HG03378 (cell line): ENCODE data around the gene ZNF76.

Source experiments
- ATAC-seq: cut with Tn5 transposase; IDR thresholded peaks from one replicate; pipeline ENCODE4 v1.9.1; 2021; ENCODE audit warnings: mild to moderate bottlenecking, moderate library complexity; ENCODE audit not compliant: unreplicated experiment

ZNF76 gene

GRCh38 chr6:35259194-35259947 is at the start of gene ZNF76:
TSS of gene ZNF76 (plus strand) at chr6:35259735. CDS start at chr6:35281152, 21,417 bp downstream.
- ATAC-seq = peak; percentile 59

DNA sequence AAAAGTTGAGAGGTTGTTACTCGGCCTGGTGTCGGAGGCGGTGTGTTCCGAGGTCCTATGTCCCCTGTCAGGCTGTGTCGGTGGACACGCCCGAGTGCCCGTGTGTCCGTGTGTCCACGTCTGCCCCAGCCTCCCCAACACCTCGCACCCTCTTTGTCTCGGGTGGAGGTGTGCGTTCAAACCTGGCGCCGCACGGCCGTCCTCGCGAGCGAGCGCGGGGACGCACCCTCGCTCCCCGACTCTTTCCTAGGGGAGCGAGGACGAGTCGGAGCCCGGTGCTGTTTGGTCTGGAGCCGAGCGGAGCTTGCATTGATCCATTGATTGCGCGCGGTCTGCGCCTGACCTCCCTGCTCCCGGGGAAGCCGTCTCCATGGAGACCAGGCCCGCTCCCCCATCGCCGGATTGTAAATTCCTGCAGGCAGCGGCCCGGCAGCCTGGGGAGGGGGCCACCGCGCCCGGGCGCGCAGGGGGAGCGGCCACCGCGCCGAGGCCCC is 46.2 kb upstream of the ZNF76 start:
- no peak for ATAC-seq

DNA sequence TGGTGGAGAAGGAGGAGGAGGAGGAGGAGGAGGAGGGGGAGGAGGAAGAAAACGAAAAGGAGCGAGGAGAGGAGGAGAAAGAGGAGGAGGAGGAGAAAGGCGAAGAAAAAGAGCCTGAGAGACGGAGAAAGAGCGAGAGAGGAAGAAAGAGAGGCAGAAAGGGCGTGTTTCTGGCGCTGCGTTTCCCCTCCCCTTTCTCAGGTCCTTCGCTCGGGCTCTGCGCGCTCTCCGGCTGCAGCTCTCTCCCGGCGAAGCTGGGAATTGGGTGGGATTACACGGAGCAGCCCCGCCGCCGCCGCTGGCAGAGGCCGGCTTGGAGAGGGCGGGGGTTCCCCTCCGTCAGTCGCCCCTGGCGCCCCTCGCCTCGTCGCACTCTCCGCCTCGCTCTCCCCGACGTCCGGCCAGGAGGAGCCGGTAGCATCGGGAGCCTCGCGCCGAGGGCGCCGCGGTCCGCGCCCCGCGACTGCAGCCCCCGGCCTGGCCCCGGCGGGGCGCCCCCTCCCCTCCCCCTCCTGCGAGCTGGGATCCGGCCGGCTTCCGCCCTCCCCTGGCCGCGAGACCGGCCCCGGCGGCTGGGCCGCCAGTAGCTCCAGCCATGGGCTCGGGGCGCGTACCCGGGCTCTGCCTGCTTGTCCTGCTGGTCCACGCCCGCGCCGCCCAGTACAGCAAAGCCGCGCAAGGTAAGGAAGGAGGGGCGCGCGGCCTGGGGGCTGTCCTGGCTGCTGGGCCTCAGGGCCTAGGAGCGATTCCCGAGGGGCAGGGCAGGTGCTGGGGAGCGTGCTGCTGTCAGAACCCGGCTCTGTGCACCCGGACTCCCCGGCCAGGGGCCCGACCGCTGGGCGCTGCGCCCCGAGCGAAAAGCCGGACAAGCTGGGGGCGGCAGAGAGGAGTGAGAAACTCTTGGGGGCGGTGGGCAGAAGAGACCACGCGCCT is 45.4 kb upstream of the ZNF76 start, which contains the start of gene SCUBE3:
Gene SCUBE3, plus strand, starts transcription at position 133 of the 933 bp plus-strand sequence. Its CDS starts 463 bp downstream, at position 596.
- no peak for ATAC-seq

GRCh38 chr6:35214869-35215664 is 44.5 kb upstream of the ZNF76 start:
- ATAC-seq = no peak

DNA sequence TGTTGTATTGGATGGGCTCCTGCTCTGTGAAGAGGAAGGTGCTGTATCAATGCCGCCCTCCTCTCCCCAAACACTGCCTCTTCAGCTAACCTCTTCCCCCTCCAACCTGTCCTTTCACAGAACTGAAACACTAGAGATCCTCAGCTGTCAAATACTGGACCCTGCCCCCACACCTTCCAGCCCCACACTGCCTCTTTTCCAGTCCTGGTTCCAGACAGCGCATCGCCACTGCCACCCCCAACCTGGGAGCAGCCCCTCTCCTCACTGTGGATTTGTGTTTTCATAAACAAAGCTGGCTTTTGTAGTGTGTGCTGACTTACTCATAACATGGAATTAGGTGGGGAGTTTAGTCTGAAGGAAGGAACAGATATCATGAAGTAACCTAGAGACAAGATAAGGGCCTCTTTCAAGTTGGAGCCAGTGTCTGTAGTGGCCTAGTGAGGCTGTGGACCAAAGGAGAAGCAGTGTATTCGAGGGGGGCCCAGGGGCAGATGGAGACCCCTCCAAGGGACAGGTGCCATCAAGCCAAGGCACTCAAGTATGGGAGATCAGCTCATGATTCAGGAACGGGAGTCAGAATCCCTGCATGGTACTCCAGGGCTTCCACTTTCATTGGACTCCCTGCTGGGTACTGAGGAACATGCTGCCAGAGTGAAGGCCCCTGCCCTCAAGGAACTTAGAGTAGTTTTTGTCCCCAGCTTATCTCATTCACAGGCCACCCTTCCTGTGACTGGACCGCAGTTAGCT is 43.7 kb upstream of the ZNF76 start:
- no peak for ATAC-seq

DNA sequence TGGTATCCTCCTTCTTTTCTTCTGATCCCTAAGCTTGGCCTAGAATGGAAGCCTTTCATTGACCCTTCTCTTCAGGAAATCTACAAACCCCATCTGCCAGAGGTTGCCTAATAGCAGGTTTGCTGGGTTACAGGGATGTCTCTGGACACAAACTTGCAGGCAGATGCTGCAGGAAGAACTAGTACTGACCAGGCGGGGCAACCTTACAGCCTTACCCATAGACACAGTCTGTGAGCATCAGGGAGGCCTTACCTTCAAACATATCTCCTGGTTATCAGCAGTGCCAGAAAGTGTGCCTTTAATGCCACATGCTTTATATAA is 43.2 kb upstream of the ZNF76 start:
- ATAC-seq = no peak

- ATAC-seq = no peak
Observed at GRCh38 chr6:35216851-35217811, 42.4 kb upstream of the ZNF76 start.

GRCh38 chr6:35218021-35218420 is 41.5 kb upstream of the ZNF76 start:
- ATAC-seq = no peak

DNA sequence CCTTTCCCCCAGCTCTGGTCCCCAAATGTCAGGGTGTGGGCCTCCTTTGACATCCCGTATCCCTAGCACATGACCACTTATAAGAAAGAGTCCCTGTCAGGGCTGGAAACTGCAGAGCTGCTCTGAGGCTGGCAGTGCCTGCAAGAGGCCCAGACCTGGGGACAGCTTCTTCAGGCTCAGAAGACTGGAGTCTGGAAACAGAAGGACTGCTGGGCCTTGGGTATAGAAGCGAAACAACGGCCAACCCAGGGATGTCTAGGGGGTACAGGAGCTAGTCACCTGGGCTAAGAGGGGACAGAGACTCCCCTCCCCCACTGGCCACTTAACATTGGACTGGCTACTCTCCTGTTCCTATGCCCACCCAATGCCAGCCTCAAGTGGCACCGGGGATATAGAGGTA is 41.1 kb upstream of the ZNF76 start:
- no peak for ATAC-seq

DNA sequence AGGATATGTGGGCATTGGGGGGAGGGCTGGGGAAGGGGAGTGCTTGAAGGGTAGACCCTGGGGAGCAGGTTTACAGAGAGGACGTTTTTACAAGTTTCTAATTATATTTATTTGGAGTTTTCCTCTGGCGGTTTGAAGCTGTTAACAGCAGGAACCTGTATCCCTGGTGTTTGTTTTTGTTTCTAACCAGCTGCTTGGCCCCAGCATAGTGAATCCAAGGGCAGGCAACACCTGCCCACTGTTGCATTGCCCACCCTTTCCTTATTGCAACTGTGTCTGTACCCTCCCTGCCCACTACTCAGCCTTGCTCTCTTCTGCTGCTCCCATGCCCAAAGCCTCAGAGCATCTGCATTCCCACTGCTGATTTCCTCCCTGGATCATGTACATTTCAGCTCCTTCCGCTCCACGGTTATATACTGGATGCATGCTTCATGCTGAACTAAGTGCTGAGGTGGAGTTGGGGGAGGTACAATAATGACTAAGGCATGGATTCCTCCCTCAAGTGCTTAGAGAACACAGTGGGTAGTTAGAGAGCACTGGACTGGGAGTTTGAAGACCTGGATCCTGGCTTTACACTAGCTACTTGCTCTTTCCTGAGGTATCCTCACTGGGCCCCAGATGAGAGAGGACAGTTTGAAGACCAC is 39.7 kb upstream of the ZNF76 start:
- no peak for ATAC-seq

DNA sequence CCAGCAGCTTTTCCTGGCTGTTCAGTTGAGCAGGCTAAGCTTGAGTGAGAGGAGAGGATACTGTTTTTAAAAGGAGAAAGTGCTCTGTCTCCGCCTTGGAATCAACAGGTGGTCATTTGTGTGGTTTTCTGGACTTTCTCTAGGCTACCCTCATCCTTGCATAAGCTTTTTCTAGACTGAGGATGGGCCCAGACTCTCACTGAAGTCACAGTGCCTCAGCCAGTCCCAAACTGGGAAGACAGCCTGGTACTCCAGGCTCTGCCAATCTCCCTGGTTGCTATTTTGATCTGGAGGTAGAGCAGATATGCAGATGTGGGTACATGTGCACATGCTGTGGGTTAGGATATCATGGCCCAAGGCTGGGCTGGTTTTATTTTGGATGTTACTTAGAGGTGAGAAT is 38.8 kb upstream of the ZNF76 start:
- no peak for ATAC-seq

- ATAC-seq = no peak
Observed at GRCh38 chr6:35223396-35223795, 36.1 kb upstream of the ZNF76 start.

GRCh38 chr6:35224720-35225119 is 34.8 kb upstream of the ZNF76 start:
- ATAC-seq = no peak

- no peak for ATAC-seq
Observed at GRCh38 chr6:35228481-35228880, 31.1 kb upstream of the ZNF76 start.

DNA sequence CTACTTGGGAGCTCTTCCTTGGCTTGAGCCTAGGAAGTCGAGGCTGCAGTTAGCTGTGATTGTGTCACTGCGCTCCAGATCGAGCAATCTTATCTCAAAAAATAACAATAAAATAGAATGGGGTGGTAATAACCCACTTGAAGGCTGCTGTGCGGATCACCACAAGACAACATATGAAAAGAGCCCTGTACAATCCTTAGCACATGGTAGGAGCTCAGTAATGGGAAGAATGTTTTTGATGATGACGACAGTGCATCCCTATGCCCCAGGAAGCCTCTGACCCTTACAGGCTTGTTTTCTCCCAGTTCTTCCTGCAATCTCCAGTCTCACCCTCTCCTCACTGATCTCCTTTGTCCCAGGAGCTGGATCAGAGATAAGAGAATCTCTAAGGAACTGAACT is 30.2 kb upstream of the ZNF76 start:
- no peak for ATAC-seq

DNA sequence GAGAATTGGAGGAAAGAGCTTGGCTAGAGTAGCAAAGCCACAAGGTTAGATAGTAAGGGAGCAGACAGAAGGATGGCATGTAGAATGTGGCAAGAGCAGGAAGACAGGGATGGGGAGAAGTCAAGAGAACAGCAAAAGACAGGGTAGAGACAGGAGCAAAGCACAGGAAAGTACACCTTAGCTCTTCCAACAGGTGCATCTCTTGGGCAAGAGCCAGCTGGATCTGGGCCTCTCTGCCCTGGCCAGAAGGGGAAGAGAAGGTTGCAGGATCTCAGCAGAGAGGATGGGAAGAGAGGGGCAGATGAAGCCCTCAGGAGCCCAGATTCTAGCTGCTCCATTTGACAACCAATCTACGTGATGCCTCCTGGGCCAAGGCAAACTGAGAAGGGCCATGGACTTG is 29.0 kb upstream of the ZNF76 start:
- no peak for ATAC-seq

- ATAC-seq = no peak
Observed at GRCh38 chr6:35230950-35231349, 28.6 kb upstream of the ZNF76 start.

DNA sequence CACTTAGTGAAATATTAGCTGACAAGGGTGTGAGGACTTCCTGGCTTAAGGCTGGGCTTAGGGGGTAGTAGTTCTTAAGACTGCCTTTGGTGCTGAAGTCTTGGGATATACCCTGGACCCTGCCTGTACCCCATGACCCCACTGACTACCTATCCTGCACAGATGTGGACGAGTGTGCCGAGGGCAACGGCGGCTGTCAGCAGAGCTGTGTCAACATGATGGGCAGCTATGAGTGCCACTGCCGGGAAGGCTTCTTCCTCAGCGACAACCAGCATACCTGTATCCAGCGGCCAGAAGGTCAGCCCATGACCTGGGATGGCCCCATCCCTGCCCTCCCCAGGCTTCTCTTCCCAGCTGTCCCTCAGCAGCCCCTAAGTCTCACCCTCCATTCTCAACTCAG is 28.0 kb upstream of the ZNF76 start:
- no peak for ATAC-seq

GRCh38 chr6:35234901-35235300 is 24.6 kb upstream of the ZNF76 start:
- no peak for ATAC-seq
